ENCODE data around the gene TCAP.

TCAP gene, protein sequence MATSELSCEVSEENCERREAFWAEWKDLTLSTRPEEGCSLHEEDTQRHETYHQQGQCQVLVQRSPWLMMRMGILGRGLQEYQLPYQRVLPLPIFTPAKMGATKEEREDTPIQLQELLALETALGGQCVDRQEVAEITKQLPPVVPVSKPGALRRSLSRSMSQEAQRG

DNA sequence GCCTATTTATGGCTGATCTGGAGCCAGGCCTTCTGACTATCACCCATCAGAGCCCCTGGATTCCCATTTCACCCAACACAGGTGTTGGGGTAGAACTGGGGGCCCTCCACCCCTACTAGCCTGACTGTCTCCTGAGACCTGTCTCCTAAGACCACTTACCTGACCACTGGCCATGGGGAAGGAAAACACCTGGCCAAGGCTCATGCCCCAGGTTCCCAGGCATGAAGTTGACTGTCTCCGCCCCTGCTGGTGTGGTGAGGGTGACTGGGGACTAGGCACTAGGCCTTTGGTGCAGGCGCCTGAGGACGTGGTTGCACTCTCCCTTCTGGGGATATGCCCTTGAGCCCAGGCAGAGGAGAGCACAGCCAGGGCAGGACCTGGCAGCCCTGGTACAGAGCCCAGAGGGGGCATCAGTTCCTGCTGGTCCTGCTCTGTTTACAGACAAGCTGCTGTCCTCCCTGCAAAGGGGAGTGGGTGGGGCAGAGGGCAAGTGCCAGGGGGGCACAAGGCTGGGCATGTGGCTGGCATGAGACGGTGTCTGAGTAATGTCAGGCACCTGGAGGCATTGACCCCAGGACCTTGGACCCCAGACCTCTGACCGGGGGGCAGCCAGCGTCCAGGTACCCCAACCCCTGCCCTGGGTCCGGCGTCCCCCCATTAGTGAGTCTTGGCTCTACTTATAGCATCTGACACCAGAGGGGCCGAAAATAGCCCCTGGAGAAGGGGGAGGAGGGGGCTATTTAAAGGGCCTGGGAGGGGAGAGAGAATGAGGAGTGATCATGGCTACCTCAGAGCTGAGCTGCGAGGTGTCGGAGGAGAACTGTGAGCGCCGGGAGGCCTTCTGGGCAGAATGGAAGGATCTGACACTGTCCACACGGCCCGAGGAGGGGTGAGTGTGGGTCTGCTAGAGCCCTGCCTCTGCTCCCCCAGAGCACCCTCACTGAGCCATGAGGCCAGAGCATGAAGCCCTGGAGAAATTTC, at the start of gene TCAP:
TSS of gene TCAP (plus strand) at position 769 of the 981 bp plus-strand sequence. CDS start at position 780, 11 bp downstream.
- no peak for DNase-seq (ENCODE audit: low spot score)

DNA sequence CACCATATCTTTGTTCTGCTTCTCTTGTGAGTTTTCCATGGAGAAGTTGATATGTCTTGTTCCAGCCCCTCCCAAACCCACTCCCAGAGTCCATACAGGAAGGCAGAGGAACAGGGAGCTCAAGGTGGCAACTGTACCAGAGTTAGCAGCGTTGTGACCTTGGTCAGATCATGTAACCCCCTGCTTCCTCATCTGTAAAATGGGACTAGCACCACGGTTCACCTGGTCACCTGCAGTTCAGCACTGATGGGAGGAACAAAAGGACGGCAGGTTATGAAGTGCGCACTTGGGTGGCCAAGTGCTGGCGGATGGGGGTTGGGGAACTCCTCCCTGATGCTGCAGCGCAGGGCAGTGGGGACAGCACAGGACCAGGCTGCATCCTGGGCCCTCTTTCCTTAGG, 49.7 kb upstream of the TCAP start:
- DNase-seq (ENCODE audit: low spot score): no peak

DNA sequence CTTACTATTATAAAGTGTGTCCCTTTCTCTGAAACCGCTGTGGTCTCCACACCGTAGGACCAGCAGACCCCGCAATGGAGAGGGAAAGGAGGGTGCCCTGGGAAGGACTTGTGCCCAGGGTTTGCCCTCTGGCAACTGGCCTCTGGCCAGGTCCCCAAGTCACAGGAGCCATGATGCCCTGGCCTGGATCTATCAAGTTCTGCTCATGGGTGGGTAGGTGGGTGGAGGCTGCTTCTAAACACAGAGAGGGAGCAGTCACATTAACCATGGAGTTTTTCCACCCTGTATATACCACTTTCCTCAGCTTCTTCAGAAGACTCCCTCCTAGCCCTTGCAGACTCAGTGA, 48.1 kb upstream of the TCAP start:
- DNase-seq (ENCODE audit: low spot score): peak; percentile 26

DNA sequence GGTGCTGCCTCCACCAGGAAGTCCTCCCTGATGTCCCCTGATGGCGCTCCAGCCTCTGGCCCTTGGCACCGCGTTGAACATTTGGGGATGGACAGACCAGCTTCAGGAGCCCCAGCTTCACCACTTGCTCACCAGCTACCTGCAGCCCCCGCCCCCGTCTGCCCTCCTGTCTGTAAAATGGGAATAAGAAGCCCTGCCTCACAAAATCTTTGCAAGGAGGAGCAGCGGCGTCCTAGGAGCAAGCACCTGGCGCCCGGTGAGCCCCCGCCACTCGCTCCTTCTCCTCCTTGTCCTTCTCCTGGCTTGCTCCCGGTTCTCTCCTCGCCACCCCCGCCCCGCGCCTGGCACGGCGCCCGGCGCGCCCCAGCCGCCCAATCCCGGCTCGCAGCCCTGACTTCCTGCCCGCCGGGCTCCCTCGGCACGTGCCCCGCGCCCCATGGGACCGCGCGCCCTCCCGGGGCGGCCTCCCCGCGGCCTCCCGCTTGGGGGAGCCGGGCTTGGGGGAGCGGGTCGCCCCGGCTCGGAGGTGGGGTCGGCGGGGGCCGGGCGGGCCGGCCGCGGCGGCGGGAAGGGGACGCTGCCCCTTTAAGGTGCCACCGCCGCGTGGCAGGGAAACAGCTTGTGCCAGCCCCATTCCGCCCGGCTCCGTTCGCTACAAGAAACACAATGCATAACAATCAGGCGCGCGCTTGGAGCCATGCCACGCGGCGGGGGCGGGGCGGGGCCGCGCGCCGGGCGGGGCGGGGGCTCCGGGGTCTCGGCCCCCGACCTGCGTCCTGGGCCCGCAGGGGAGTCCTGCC, 47.5 kb upstream of the TCAP start:
- peak; percentile 77 for DNase-seq (ENCODE audit: low spot score)

DNA sequence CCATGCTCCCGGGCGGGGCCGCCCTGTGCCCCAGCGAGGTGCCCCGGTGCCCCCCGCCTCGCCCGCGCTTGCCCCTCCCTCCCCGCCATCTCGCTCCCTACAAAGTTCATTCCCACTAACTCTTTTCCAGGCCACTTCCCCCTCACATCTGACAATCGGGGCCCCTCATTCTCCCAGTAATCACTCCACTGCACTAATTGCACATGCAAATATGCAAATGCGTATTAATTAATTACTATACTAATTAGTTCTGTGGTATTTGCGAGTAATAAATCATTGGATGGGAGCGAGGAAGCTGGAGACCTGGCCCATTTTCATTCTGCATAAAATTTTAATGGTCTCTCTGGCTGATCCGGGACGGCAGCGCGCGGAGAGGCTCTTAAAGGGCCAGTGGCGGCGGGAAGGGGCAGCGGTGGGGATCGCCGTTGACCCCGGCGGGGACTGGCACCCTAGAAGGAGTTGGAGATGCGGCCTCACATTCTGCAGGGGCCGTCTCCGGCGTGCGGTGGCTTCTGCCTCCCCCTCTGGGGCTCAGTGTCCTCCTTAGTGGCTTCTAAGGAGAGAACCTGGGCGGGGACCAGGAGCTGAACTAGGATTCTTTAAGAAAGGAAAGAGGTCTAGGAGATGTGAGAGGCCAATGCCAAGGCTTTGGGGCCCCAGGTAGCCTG, 46.8 kb upstream of the TCAP start:
- peak; percentile 50 for DNase-seq (ENCODE audit: low spot score)

DNA sequence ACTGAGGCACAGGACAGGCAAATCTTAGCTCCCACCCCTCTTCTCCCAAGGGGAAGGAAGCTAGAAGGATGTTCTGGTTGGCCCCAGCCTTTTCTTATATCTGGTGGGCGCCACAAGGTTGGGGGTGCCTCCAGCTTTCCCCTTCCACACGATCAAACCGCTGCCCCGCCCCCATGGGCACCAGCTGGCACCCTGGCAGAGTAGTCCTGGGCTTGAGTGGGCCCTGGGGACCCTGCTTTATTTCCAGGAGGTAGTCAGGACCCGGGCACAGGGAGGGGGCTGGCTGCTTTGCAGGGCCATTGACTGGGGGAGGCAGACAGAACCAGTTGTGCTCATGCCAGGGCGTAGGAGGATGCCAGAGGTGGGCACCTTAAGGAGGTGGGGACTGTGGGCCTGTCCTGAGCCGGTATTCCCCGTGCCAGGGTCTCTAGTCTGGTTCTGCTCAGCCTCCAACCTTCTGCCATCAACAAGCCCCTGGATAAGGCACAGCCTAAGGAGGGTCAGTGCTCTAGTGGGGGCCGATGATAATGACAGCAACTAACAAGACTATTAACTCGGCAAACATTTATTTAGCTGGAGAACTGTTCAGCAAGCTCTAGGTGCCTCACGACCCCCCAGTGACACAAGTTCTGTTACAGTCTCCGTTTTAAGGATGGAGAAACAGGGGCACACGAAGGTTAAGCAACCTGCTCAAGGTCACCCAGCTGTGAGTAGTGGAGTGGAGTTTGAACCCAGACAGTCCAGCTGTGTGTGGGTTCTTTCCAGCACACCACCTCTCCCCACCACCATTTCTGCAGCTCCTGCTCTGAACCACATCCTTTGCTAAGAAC, 46.0 kb upstream of the TCAP start:
- DNase-seq (ENCODE audit: low spot score): no peak

DNA sequence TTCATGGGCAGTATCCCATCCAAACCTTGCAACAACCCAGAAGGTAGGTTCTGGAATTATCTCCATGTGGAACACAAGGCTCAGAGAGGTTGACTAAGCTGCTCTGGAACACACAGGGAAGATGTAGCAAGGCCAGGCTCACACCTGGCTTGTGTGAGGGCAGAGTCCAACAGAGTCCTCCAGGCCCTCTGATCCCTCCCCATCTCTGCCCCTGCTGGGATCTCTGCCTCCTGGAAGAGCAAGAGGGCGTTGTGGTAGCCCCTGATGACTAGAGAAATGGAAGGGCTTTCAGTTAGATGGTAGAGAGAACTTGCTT, 45.4 kb upstream of the TCAP start:
- no peak for DNase-seq (ENCODE audit: low spot score)

DNA sequence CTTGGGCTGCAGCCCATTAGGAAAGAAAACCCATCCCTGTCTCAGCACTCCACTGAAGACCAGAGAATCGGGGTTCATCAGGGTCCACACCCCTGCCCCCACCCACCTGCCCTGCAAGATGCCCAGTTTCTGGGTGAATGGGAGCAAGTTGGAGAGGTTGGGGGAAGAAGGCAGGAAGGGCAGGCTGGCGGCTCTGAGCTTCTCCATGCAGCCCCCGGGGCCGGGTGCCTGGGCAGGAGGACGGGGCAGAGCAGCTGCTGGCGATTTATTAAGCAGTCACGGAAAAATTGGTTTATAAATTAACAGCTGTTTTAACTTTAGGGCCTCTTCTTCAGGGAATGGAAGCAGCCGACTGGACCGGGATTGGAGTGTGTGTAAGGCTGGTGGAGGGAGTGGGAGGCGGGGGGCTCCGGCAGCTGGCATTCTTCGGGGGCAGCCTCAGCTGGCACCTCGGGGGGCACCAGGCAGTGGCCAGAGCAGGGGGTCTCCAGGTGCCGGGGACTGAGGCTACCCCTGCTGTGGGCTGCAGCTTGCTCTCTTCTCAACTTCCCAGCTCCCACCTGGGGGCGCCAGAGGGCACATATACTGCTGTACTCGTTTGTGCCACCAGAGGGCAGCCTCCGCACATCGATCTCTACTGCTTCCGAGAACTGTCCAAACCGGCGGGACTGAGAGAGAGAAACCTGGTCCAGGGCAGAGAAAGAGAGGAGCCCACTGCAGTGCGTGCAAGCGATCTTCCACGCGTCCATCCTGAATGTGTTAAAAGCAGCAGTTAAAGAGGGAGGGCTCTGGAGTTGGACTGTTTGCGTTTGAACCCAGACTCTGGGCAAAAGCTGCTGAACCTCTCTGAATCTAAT, 43.4 kb upstream of the TCAP start:
- DNase-seq (ENCODE audit: low spot score): peak; percentile 91

DNA sequence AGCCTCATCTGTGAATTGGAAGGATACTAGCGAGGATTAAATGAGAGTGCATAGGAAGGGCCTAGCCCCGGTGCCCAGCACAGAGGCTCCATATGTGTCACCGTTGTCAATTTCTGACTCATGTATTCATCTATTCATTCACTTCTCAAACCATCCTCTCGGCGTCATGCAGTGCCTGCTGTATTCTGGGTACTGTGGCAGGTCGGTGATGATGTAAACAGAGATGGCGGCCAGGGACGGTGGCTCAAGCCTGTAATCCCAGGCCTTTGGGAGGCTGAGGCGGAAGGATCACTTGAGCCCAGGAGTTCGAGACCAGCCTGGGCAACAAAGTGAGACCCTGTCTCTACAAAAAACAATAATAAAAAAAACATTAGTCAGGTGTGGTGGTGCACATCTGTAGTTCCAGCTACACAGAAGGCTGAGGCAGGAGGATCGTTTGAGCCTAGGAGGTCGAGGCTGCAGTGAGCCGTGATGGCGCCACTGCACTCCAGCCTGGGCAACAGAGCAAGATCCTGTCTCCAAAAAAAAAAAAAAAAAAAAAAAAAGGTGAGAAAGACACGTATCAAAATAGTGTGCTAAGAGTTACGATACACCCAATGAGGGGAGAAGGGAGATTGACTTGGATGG, 42.7 kb upstream of the TCAP start:
- DNase-seq (ENCODE audit: low spot score): no peak

DNA sequence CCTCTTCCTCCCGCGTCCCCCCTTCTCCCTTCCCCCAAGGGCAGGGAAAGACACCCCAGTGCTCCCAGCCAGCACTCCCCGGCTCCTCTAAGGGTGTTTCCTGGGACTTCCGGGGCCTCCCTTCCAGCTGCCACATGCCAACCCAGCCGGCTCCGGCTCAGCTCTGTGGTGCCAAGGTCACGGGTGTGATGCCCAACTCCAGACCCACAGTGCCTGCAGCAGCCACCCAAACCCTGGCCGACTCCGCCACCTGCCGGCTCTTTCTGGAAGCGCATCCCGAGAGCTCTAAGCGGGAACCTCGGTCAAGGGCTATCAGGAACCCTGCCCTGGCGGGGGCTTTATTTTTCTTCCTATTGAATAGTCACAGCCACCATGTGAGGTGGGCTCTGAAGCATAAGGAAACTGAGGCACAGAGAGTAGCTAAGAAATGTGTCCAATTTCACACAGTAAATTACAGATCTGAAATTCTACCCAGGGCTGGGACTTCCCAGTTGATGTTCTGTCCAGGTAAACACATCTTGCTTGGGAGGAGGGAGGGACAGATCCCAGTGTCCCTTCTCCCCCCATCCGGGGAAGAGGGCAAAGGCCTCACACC, 41.7 kb upstream of the TCAP start:
- peak; percentile 84 for DNase-seq (ENCODE audit: low spot score)

DNA sequence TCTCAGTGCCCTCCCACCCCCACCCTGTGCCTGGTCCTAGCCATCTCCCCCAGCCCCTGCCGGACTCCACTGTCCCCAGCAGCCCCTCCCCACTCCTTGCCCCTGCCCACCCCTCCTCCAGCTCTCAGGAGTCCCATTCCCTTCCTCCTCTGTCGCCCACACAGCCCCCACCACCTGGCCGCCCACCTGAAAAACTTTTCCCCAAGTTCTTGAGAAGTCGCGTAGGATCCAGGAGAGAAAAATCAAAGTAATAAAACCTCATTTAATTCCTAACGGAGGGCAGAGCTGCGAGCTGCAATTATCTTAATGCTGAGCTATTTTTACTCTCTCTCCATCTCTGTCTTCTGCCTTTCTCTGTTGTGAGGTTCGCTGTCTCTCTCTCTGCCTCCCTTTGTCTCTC, 40.8 kb upstream of the TCAP start:
- DNase-seq (ENCODE audit: low spot score): no peak

DNA sequence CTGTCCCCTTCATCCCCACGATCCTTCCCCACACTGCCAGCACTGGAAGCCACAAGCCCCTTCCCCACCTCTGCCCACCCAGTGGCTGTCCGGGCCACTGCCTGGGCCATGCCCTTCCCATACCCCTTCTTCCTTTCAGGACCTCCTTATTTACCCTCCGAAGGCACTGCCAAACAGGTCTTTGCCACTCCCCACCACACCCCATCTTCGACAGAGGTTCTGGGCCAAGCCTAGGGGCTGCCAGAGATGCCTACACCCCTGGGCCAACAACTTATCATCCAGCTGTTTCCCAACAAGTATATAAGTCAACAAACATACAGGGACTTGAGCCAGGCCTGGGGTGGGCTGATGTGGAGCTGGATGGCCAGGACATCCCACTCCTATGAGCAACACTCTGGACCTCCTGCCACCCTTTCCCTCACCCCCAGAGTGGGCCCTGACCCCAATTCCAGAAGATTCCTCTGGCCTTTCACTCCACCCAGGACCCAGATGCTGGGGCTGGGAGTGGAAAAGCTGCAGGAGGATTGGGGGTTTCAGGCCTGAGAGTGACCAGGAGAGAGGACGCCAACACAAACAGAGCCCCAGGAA, 39.9 kb upstream of the TCAP start:
- DNase-seq (ENCODE audit: low spot score): no peak

DNA sequence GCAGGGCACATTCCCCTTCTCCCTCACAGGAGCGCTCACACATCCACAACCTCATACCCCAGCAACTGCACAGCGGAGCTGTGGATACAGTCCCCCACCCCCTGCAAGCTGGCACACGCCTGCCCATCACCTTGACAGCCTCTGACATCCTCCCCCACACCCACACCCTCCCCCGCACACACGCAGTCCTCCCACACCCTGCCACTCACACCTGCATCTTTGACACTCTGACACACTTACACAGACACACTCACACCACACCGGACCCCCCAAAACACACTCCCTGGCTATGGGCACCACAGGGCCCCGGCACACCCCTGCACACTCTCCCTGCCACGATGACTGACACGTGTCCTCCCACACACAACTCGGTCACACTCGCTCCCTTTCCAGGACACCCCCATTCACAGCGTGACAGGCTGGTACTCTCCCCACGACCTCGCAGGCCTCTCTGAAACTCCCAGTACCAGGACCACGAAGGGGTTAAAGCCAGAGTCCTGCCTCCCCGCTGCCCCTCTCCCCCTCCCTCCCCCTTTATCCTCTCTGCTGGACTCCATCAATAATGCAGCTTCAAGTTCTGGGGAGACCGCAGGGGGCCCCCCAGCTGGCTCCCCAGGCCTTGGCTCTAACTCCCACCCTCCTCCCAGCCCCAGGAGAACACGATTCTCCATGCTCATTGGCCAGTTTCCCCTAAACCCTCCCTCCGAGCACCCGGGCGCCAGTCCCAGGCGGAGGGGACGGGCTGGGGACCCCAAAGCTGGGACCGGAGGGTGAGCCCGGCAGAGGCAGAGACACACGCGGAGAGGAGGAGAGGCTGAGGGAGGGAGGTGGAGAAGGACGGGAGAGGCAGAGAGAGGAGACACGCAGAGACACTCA, 38.7 kb upstream of the TCAP start, which contains the start of gene PPP1R1B:
TSS of gene PPP1R1B (plus strand) at position 782 of the 876 bp plus-strand sequence. CDS start 441 bp downstream, outside the sequence.
- no peak for DNase-seq (ENCODE audit: low spot score)

DNA sequence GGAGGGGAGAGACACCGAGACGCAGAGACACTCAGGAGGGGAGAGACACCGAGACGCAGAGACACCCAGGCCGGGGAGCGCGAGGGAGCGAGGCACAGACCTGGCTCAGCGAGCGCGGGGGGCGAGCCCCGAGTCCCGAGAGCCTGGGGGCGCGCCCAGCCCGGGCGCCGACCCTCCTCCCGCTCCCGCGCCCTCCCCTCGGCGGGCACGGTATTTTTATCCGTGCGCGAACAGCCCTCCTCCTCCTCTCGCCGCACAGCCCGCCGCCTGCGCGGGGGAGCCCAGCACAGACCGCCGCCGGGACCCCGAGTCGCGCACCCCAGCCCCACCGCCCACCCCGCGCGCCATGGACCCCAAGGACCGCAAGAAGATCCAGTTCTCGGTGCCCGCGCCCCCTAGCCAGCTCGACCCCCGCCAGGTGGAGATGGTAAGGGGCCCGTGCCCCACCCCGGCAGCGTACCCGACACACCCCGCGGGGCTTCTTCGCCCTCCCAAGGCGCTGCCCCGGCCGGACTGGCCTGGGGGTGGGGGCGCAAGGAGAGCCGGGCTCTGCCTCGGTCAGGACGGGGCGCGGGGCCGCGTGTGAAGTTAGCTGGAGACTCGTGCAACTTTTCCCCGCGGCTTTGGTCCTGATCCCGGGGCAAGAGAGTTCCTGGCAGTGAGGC, 38.0 kb upstream of the TCAP start:
- no peak for DNase-seq (ENCODE audit: low spot score)

DNA sequence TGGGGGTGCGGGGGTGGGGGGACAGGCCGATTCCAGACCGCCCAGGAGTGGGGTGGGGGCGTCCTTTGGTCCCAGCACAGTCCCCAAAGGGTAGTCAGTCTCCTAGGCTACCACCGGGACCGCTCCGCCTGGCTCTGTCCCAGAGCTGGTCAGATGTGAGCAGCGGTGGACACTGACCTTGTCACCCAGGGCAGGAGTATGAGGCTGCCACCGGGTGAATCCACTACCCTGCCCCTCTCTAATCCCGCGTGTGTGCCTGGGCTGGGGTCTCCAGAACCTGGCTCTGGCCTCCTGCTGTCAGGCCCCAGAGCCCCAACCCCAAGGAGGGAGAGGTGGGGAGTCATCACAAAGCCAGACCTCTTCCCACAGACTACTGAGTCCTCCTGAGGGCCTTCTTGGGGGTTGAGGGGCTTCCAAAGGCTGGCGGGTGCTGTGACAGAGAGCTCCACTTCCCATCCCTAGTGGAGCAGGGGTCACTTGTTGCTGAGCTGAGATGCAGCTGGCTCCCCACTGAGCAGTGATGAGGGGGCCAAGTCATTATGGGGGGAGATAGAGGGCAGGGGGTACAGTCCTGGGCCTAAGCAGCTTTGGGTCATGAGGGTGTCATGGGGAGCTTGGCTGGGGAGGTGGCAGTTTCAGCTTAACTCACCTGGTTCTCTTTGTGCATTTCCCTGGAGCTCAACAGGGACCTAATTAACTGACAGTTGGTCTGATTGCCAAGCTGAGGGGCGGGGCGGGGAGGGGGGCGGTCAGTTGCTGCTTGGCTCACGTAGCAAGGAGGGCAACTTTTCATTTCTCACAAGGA, 37.2 kb upstream of the TCAP start:
- DNase-seq (ENCODE audit: low spot score): no peak

DNA sequence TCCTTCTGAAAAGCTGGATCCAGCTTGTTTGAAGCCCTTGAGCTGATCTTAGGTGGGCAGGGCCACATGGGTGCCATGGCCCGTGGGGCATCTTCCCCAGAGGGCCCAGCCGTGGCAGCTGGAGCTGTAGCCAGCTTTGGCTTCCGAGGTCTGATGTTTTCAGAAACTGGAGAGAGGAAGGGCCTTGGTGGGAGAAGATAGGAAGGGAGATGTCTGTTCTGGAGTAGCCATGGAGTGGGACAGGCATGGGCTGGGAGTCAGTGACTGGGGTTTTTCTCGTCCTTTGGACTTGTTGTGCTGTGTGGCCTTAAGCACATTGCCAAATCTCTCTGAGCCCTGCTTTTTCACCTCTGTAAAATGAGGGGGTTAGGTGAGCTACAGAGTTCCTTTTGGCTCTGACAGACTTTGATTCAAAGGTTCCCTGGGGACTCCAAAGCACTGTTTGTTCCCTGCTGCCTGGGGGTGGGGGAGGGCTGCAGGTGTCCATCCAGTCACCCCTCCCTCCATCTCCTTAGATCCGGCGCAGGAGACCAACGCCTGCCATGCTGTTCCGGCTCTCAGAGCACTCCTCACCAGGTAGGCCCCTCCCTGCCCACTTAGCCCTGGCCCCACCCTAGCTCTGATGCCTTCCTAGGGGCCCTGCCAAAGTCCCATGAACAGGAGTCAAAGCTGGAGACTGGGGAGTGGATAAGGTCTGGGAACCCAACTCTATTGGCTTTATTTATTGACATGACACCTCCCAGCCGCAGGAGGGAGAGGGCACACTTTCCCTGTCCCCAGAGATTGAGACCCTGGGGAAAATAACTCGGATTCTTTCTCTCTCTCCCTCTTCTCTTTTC, 36.3 kb upstream of the TCAP start:
- no peak for DNase-seq (ENCODE audit: low spot score)

All from cerebellar cortex (tissue), 1 donor.